Measurements from ENCODE around the gene KIF26B. TPM values are rescaled to one million over a fixed set of nuclear protein-coding genes. Genes with fewer than 3 reads are reported as not detected.

KIF26B gene
- polyA plus RNA-seq, 1 of the 3 experiments (the other 2 are of a cell fraction) = 2.6 TPM

- H3K4me2 ChIP-seq = no peak overlapping the region
These were observed 172.6 kb downstream of the KIF26B start for GRCh38 chr1:245327360-245327759.

GRCh38 chr1:245327842-245328241, 173.1 kb downstream of the KIF26B start:
- CTCF ChIA-PET = interaction anchor here (1.0 to 1.2 kb wide), 2 partner anchors 11 to 23 kb away, joined by 3 read pairs; no protein-coding TSS in a partner anchor
- Histone ChIP-seq H3F3A (replicated peaks; ENCODE audit: insufficient read depth) (no peaks in the 10 kb centered on the region), H3K9me2 (no peaks in the 10 kb centered on the region), H3K27ac (ENCODE audit: low read depth in 2 of 2, low read length in 1 of 2) (no peak overlapping the region; a peak in 1 of 4 replicates), H3K79me2 (ENCODE audit: insufficient read depth) (no peaks in the 10 kb centered on the region), H3K4me3 (ENCODE audit: low read depth in 2 of 2, low read length in 1 of 2) (no peak overlapping the region), H3K4me2 (no peak overlapping the region), H3K9me3 (no peaks in the 10 kb centered on the region), H2AFZ (ENCODE audit: low read depth) (no peak overlapping the region), H3K27me3 (ENCODE audit: insufficient read depth) (no peaks in the 10 kb centered on the region), H3K9ac (no peak overlapping the region), H3K36me3 (replicated peaks in 1 of 2; ENCODE audit: control insufficient read depth in 1 of 2, insufficient read depth in 2 of 2, low read length in 1 of 2) (peaks cover 0 to 15% of the 10 kb centered on the region in 2 experiments), H4K20me1 (ENCODE audit: insufficient read depth) (no peaks in the 10 kb centered on the region), H3K4me1 (ENCODE audit: control insufficient read depth in 1 of 2, insufficient read depth in 2 of 2, low read depth in 1 of 2, low read length in 1 of 2) (peaks cover 0 to 32% of the 10 kb centered on the region in 2 experiments; a peak in 2 of 4 replicates)
- DNase-seq = no peak
- WGBS (ENCODE audit: low lambda C conversion rate) = 84% methylated on average over 3 of the region's 4 CpGs
- POLR2A ChIA-PET = no interaction called here
- no peak for TF ChIP-seq PBX3 (IDR thresholded peaks at IDR 0.05)
- TF ChIP-seq, protein P1, sequence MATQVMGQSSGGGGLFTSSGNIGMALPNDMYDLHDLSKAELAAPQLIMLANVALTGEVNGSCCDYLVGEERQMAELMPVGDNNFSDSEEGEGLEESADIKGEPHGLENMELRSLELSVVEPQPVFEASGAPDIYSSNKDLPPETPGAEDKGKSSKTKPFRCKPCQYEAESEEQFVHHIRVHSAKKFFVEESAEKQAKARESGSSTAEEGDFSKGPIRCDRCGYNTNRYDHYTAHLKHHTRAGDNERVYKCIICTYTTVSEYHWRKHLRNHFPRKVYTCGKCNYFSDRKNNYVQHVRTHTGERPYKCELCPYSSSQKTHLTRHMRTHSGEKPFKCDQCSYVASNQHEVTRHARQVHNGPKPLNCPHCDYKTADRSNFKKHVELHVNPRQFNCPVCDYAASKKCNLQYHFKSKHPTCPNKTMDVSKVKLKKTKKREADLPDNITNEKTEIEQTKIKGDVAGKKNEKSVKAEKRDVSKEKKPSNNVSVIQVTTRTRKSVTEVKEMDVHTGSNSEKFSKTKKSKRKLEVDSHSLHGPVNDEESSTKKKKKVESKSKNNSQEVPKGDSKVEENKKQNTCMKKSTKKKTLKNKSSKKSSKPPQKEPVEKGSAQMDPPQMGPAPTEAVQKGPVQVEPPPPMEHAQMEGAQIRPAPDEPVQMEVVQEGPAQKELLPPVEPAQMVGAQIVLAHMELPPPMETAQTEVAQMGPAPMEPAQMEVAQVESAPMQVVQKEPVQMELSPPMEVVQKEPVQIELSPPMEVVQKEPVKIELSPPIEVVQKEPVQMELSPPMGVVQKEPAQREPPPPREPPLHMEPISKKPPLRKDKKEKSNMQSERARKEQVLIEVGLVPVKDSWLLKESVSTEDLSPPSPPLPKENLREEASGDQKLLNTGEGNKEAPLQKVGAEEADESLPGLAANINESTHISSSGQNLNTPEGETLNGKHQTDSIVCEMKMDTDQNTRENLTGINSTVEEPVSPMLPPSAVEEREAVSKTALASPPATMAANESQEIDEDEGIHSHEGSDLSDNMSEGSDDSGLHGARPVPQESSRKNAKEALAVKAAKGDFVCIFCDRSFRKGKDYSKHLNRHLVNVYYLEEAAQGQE (IDR thresholded peaks at IDR 0.05; ENCODE audit: low read depth, low read length) = no peak
- no peak for TF ChIP-seq FOXJ3 (CRISPR knock-in tag; IDR thresholded peaks at IDR 0.05)
- TF ChIP-seq FOSL2 (IDR thresholded peaks at IDR 0.05; ENCODE audit: borderline replicate concordance, low read depth) = no peak
- TF ChIP-seq, protein P2, sequence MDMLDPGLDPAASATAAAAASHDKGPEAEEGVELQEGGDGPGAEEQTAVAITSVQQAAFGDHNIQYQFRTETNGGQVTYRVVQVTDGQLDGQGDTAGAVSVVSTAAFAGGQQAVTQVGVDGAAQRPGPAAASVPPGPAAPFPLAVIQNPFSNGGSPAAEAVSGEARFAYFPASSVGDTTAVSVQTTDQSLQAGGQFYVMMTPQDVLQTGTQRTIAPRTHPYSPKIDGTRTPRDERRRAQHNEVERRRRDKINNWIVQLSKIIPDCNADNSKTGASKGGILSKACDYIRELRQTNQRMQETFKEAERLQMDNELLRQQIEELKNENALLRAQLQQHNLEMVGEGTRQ (IDR thresholded peaks at IDR 0.05; ENCODE audit: borderline replicate concordance, low read depth, low read length) = no peak
- no peak for TF ChIP-seq NFIC (IDR thresholded peaks at IDR 0.05; ENCODE audit: borderline replicate concordance)
- no peak for TF ChIP-seq IRF3 (IDR thresholded peaks at IDR 0.05; ENCODE audit: low read depth, low read length)
- no peak for TF ChIP-seq NRF1 (IDR thresholded peaks at IDR 0.05; ENCODE audit: low read depth, low read length)
- TF ChIP-seq GATA2 (CRISPR knock-in tag; IDR thresholded peaks at IDR 0.05) = no peak
- TF ChIP-seq SMC3 (IDR thresholded peaks at IDR 0.05; ENCODE audit: low read depth, low read length) = no peak
- no peak for TF ChIP-seq MAX (IDR thresholded peaks at IDR 0.05; ENCODE audit: low read depth)
- TF ChIP-seq TCF12 (IDR thresholded peaks at IDR 0.05) = no peak
- TF ChIP-seq ELF1 (IDR thresholded peaks at IDR 0.05) = no peak
- TF ChIP-seq MXI1 (IDR thresholded peaks at IDR 0.05; ENCODE audit: low read depth, low read length) = no peak
- TF ChIP-seq CHD2 (IDR thresholded peaks at IDR 0.05; ENCODE audit: low read length, partially characterized antibody) = no peak
- TF ChIP-seq EZH2phosphoT487 (IDR thresholded peaks at IDR 0.05; ENCODE audit: borderline replicate concordance, low read depth) = no peak
- TF ChIP-seq, protein P3, sequence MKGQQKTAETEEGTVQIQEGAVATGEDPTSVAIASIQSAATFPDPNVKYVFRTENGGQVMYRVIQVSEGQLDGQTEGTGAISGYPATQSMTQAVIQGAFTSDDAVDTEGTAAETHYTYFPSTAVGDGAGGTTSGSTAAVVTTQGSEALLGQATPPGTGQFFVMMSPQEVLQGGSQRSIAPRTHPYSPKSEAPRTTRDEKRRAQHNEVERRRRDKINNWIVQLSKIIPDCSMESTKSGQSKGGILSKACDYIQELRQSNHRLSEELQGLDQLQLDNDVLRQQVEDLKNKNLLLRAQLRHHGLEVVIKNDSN (IDR thresholded peaks at IDR 0.05; ENCODE audit: borderline replicate concordance, low read depth) = no peak

More at GRCh38 chr1:245327360-245327759, 172.6 kb downstream of the KIF26B start:
- H3K9me3 ChIP-seq = no peaks in the 10 kb centered on the region
- H3K27me3 ChIP-seq (ENCODE audit: insufficient read depth) = no peaks in the 10 kb centered on the region
- ChIA-PET CTCF (interaction anchor here (1.0 to 1.2 kb wide), 2 partner anchors 11 to 24 kb away, joined by 3 read pairs; no protein-coding TSS in a partner anchor), POLR2A (no interaction called here)
- 75% methylated on average over 3 of the region's 3 CpGs for WGBS (ENCODE audit: low lambda C conversion rate)
- no peak overlapping the region for H2AFZ ChIP-seq (ENCODE audit: low read depth)
- no peaks in the 10 kb centered on the region for H3F3A ChIP-seq (replicated peaks; ENCODE audit: insufficient read depth)
- peak overlapping the region in 1 of 2 experiments; percentile 8; a peak in 1 of 4 replicates for H3K27ac ChIP-seq (ENCODE audit: low read depth in 2 of 2, low read length in 1 of 2)
- H4K20me1 ChIP-seq (ENCODE audit: insufficient read depth) = no peaks in the 10 kb centered on the region; the same call in 1 of the 2 replicates
- H3K36me3 ChIP-seq (replicated peaks in 1 of 2; ENCODE audit: control insufficient read depth in 1 of 2, insufficient read depth in 2 of 2, low read length in 1 of 2) = peaks cover 0 to 11% of the 10 kb centered on the region in 2 experiments
- H3K4me1 ChIP-seq (ENCODE audit: control insufficient read depth in 1 of 2, insufficient read depth in 2 of 2, low read depth in 1 of 2, low read length in 1 of 2) = peaks cover 0 to 30% of the 10 kb centered on the region in 2 experiments; a peak in 2 of 4 replicates
- no peak overlapping the region for H3K9ac ChIP-seq
- no peak for DNase-seq
- H3K9me2 ChIP-seq = no peaks in the 10 kb centered on the region
- no peaks in the 10 kb centered on the region for H3K79me2 ChIP-seq (ENCODE audit: insufficient read depth)
- TF ChIP-seq TAF1 (IDR thresholded peaks at IDR 0.05; ENCODE audit: borderline replicate concordance, low read depth, low read length) = no peak
- TF ChIP-seq, protein P2 (IDR thresholded peaks at IDR 0.05; ENCODE audit: borderline replicate concordance, low read depth, low read length) = no peak
- H3K4me3 ChIP-seq (ENCODE audit: low read depth in 2 of 2, low read length in 1 of 2) = no peak overlapping the region

All from SK-N-SH (cell line).